ENCODE results near the gene B2M. TPM values are rescaled to one million over a fixed set of nuclear protein-coding genes. Genes with fewer than 3 reads are reported as not detected.
"Not testable (repeated sequence)": the region's sequence is repeated elsewhere in the genome, so short reads cannot be mapped to it uniquely, and the experiment has no call there.

Gene B2M
- total and polyA plus RNA-seq, 2 donors = 6,445 to 8,137 TPM

DNA sequence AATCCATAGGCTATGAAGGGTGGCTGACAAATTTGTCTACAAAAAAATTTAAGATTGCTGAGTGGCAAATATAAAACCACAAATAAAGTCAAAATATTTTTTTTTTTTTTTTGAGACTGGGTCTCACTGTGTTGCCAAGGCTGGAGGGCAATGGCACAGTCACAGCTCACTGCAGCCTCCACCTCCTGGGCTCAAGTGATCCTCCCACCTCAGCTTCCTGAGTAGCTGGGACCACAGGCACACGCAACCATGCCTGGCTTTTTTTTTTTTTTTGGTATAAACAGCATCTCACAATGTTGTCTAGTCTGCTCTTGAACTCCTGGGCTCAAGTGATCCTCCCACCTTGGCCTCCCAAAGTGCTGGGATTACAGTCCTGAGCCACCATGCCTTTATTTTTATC is 21.1 kb upstream of the B2M start:
- H3K4me1 ChIP-seq (ENCODE audit: control insufficient read depth in 2 of 2, insufficient read depth in 2 of 2, low read length in 2 of 2); DNase-seq (ENCODE audit: low read depth in 6 of 9, low spot score in 9 of 9); H3K27me3 ChIP-seq (ENCODE audit: control insufficient read depth in 2 of 2, insufficient read depth in 1 of 2, low read length in 1 of 2); H3K9me3 ChIP-seq (ENCODE audit: control insufficient read depth in 2 of 2, insufficient read depth in 1 of 2, low read length in 1 of 2); H3K4me3 ChIP-seq (ENCODE audit: low read length in 2 of 2); H3K36me3 ChIP-seq (ENCODE audit: control insufficient read depth in 2 of 2, insufficient read depth in 2 of 2, low read length in 1 of 2); H3K27ac ChIP-seq (ENCODE audit: low read depth in 1 of 2, low read length in 1 of 2): not testable (repeated sequence)
- 10% methylated on average over 1 of the region's 1 CpG for WGBS

DNA sequence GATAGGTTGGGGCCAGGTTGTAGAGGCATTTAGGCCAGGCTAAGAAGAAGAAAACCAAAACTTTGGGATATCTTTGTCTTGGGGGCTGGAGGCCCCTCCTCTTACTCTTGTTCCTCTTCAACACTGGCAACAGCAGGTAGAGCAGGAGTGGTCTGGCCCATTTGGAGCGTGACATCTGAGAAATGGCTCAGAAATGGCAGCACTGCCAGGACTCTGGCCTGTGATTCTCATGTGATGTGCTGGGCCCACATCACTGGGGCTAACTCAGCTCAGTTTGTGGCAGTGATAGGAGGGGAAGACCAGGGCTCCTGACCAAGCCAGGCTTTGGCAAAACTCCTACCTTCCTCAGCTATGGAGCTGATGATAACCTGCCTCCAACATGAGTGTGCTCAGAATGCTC is 18.7 kb upstream of the B2M start:
- DNase-seq (ENCODE audit: low read depth in 6 of 9, low spot score in 9 of 9) = no peak
- Histone ChIP-seq H3K4me3 (ENCODE audit: low read length in 2 of 2) (no peak overlapping the region), H3K9me3 (ENCODE audit: control insufficient read depth in 2 of 2, insufficient read depth in 1 of 2, low read length in 1 of 2) (no peaks in the 10 kb centered on the region), H3K36me3 (ENCODE audit: control insufficient read depth in 2 of 2, insufficient read depth in 2 of 2, low read length in 1 of 2) (no peaks in the 10 kb centered on the region), H3K27me3 (ENCODE audit: control insufficient read depth in 2 of 2, insufficient read depth in 1 of 2, low read length in 1 of 2) (no peaks in the 10 kb centered on the region), H3K27ac (ENCODE audit: low read depth in 1 of 2, low read length in 1 of 2) (no peak overlapping the region), H3K4me1 (ENCODE audit: control insufficient read depth in 2 of 2, insufficient read depth in 2 of 2, low read length in 2 of 2) (peaks cover 0 to 4% of the 10 kb centered on the region in 2 donors)
- WGBS = 98% methylated on average over 1 of the region's 1 CpG

GRCh38 chr15:44694416-44694815 is 16.9 kb upstream of the B2M start:
- Histone ChIP-seq H3K4me3 (ENCODE audit: low read length in 2 of 2) (no peak overlapping the region), H3K4me1 (ENCODE audit: control insufficient read depth in 2 of 2, insufficient read depth in 2 of 2, low read length in 2 of 2) (peaks cover 0 to 4% of the 10 kb centered on the region in 2 donors), H3K27me3 (ENCODE audit: control insufficient read depth in 2 of 2, insufficient read depth in 1 of 2, low read length in 1 of 2) (no peaks in the 10 kb centered on the region), H3K27ac (ENCODE audit: low read depth in 1 of 2, low read length in 1 of 2) (no peak overlapping the region), H3K9me3 (ENCODE audit: control insufficient read depth in 2 of 2, insufficient read depth in 1 of 2, low read length in 1 of 2) (no peaks in the 10 kb centered on the region), H3K36me3 (ENCODE audit: control insufficient read depth in 2 of 2, insufficient read depth in 2 of 2, low read length in 1 of 2) (no peaks in the 10 kb centered on the region)
- WGBS = 97% methylated on average over 4 of the region's 4 CpGs
- DNase-seq (ENCODE audit: low read depth in 6 of 9, low spot score in 9 of 9) = no peak

- no peaks in the 10 kb centered on the region for H3K27me3 ChIP-seq (ENCODE audit: control insufficient read depth in 2 of 2, insufficient read depth in 1 of 2, low read length in 1 of 2)
- H3K9me3 ChIP-seq (ENCODE audit: control insufficient read depth in 2 of 2, insufficient read depth in 1 of 2, low read length in 1 of 2) = no peaks in the 10 kb centered on the region
- H3K36me3 ChIP-seq (ENCODE audit: control insufficient read depth in 2 of 2, insufficient read depth in 2 of 2, low read length in 1 of 2) = no peaks in the 10 kb centered on the region
- 98% methylated on average over 3 of the region's 3 CpGs for WGBS
- DNase-seq (ENCODE audit: low read depth in 6 of 9, low spot score in 9 of 9) = no peak
- H3K4me1 ChIP-seq (ENCODE audit: control insufficient read depth in 2 of 2, insufficient read depth in 2 of 2, low read length in 2 of 2) = peaks cover 0 to 2% of the 10 kb centered on the region in 2 donors
- H3K27ac ChIP-seq (ENCODE audit: low read depth in 1 of 2, low read length in 1 of 2) = no peak overlapping the region
- H3K4me3 ChIP-seq (ENCODE audit: low read length in 2 of 2) = no peak overlapping the region
These were observed 16.0 kb upstream of the B2M start for GRCh38 chr15:44695294-44695693.

DNA sequence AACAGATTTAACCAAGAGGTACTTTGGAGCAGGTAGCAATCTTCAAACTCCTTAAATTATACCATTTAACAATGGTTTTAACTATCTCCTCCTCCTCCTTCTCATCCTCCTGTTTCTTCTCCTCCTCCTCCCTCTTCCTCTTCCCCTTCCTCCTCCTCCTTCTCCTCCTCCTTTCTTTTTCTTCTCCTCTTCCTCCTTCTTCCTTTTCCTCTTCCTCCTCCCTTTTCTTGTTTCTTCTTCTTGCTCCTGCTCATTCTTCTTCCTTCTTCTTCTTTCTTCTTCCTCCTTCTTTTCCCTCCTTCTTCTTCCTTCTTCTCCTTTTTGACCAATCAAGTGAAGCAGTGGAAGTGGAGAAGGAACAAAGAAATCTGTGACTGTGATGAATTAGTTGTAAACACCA is 14.3 kb upstream of the B2M start:
- Histone ChIP-seq H3K4me3 (ENCODE audit: low read length in 2 of 2) (no peak overlapping the region), H3K4me1 (ENCODE audit: control insufficient read depth in 2 of 2, insufficient read depth in 2 of 2, low read length in 2 of 2) (no peaks in the 10 kb centered on the region), H3K36me3 (ENCODE audit: control insufficient read depth in 2 of 2, insufficient read depth in 2 of 2, low read length in 1 of 2) (no peaks in the 10 kb centered on the region), H3K27me3 (ENCODE audit: control insufficient read depth in 2 of 2, insufficient read depth in 1 of 2, low read length in 1 of 2) (no peaks in the 10 kb centered on the region), H3K27ac (ENCODE audit: low read depth in 1 of 2, low read length in 1 of 2) (no peak overlapping the region), H3K9me3 (ENCODE audit: control insufficient read depth in 2 of 2, insufficient read depth in 1 of 2, low read length in 1 of 2) (no peaks in the 10 kb centered on the region)
- DNase-seq (ENCODE audit: low read depth in 6 of 9, low spot score in 9 of 9) = no peak

DNA sequence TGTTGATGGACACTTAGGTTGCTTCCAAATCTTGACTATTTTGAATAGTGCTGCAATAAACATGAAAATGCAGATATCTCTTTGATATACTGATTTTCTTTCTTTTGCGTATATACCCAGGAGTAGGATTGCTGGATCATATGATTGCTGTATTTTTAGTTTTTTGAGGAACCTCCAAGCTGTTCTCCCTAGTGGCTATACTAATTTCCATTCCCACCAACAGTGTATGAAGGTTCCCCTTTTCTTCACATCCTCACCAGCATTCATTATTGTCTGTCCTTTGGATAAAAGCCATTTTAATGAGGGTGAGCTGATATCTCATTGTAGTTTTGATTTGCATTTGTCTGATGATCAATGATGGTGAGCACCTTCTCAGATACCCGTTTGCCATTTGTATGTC is 12.7 kb upstream of the B2M start:
- 96% methylated on average over 2 of the region's 2 CpGs for WGBS
- H3K4me3 ChIP-seq (ENCODE audit: low read length in 2 of 2) = no peak overlapping the region
- H3K27ac ChIP-seq (ENCODE audit: low read depth in 1 of 2, low read length in 1 of 2) = no peak overlapping the region
- no peak for DNase-seq (ENCODE audit: low read depth in 6 of 9, low spot score in 9 of 9)
- H3K9me3 ChIP-seq (ENCODE audit: control insufficient read depth in 2 of 2, insufficient read depth in 1 of 2, low read length in 1 of 2) = no peaks in the 10 kb centered on the region
- no peaks in the 10 kb centered on the region for H3K27me3 ChIP-seq (ENCODE audit: control insufficient read depth in 2 of 2, insufficient read depth in 1 of 2, low read length in 1 of 2)
- H3K36me3 ChIP-seq (ENCODE audit: control insufficient read depth in 2 of 2, insufficient read depth in 2 of 2, low read length in 1 of 2) = no peaks in the 10 kb centered on the region
- H3K4me1 ChIP-seq (ENCODE audit: control insufficient read depth in 2 of 2, insufficient read depth in 2 of 2, low read length in 2 of 2) = no peaks in the 10 kb centered on the region

- not testable (repeated sequence) for H3K36me3 ChIP-seq (ENCODE audit: control insufficient read depth in 2 of 2, insufficient read depth in 2 of 2, low read length in 1 of 2); H3K4me1 ChIP-seq (ENCODE audit: control insufficient read depth in 2 of 2, insufficient read depth in 2 of 2, low read length in 2 of 2); H3K27me3 ChIP-seq (ENCODE audit: control insufficient read depth in 2 of 2, insufficient read depth in 1 of 2, low read length in 1 of 2); H3K4me3 ChIP-seq (ENCODE audit: low read length in 2 of 2); H3K9me3 ChIP-seq (ENCODE audit: control insufficient read depth in 2 of 2, insufficient read depth in 1 of 2, low read length in 1 of 2); H3K27ac ChIP-seq (ENCODE audit: low read depth in 1 of 2, low read length in 1 of 2); DNase-seq (ENCODE audit: low read depth in 6 of 9, low spot score in 9 of 9)
These were observed 10.6 kb upstream of the B2M start for GRCh38 chr15:44700676-44701075.

- no peak for DNase-seq (ENCODE audit: low read depth in 6 of 9, low spot score in 9 of 9)
- H3K9me3 ChIP-seq (ENCODE audit: control insufficient read depth in 2 of 2, insufficient read depth in 1 of 2, low read length in 1 of 2) = peaks cover 0 to 4% of the 10 kb centered on the region in 2 donors
- H3K36me3 ChIP-seq (ENCODE audit: control insufficient read depth in 2 of 2, insufficient read depth in 2 of 2, low read length in 1 of 2) = peaks cover 0 to under 1% of the 10 kb centered on the region in 2 donors
- H3K27me3 ChIP-seq (ENCODE audit: control insufficient read depth in 2 of 2, insufficient read depth in 1 of 2, low read length in 1 of 2) = no peaks in the 10 kb centered on the region
- peaks cover 2 to 4% of the 10 kb centered on the region in 2 donors for H3K4me1 ChIP-seq (ENCODE audit: control insufficient read depth in 2 of 2, insufficient read depth in 2 of 2, low read length in 2 of 2)
- no peak overlapping the region for H3K4me3 ChIP-seq (ENCODE audit: low read length in 2 of 2)
- 100% methylated on average over 1 of the region's 1 CpG for WGBS
- H3K27ac ChIP-seq (ENCODE audit: low read depth in 1 of 2, low read length in 1 of 2) = no peak overlapping the region
These were observed 5.3 kb upstream of the B2M start for GRCh38 chr15:44705986-44706385.

DNA sequence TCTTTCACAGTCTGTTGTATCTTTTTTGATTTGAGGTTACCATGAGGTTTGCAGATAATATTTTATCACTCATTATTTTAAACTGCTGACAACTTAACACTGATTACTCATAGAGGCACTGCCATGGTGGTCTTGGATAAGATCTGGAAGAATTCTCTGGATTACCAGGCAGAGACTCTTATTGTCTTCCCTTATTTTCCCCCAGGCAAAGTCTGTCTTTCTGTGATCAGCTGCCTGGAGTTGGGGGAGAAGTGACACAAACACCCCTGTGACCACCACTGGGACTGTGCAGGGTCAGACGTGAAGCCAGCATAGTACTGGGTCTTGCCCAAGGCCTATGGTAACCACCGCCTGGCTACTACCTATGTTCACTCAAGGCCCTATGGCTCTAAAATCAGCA is 4.9 kb upstream of the B2M start:
- Histone ChIP-seq H3K9me3 (ENCODE audit: control insufficient read depth in 2 of 2, insufficient read depth in 1 of 2, low read length in 1 of 2) (peaks cover 0 to 4% of the 10 kb centered on the region in 2 donors), H3K36me3 (ENCODE audit: control insufficient read depth in 2 of 2, insufficient read depth in 2 of 2, low read length in 1 of 2) (peaks cover 0 to 3% of the 10 kb centered on the region in 2 donors), H3K27ac (ENCODE audit: low read depth in 1 of 2, low read length in 1 of 2) (no peak overlapping the region), H3K4me1 (ENCODE audit: control insufficient read depth in 2 of 2, insufficient read depth in 2 of 2, low read length in 2 of 2) (peaks cover 2 to 4% of the 10 kb centered on the region in 2 donors), H3K4me3 (ENCODE audit: low read length in 2 of 2) (no peak overlapping the region), H3K27me3 (ENCODE audit: control insufficient read depth in 2 of 2, insufficient read depth in 1 of 2, low read length in 1 of 2) (no peaks in the 10 kb centered on the region)
- no peak for DNase-seq (ENCODE audit: low read depth in 6 of 9, low spot score in 9 of 9)
- over 99% methylated on average over 2 of the region's 2 CpGs for WGBS

Measured in thymus (tissue), 11 donors.